Stomach (tissue), 9 donors: Measurements from ENCODE around the gene VGLL2. TPM values are rescaled to one million over a fixed set of nuclear protein-coding genes. Genes with fewer than 3 reads are reported as not detected.

Source experiments
- DNase-seq, 2 donors: peaks; one replicate each; pipeline versions ENCODE4 v3.0.0 to v3.0.0-alpha.2; 2013 to 2019
- H3K27ac ChIP-seq, 5 donors: fragments of 200-600 bp in 4 of 5; sonication (generic) in 4 of 5; one replicate each; pipeline ENCODE4 v1.5.1; 2013 to 2019; ENCODE audit warnings: mild to moderate bottlenecking in 1 of 5, moderate library complexity in 1 of 5
- H3K27me3 ChIP-seq, 3 donors: fragments of 200-600 bp; sonication (generic); one replicate each; pipeline ENCODE4 v1.5.1; 2017 to 2019; ENCODE audit warnings: mixed run types in 1 of 3
- H3K36me3 ChIP-seq, 4 donors: fragments of 200-600 bp; sonication (generic); 1 replicate in 3 of 4; 2 replicates in 1 of 4; pipeline ENCODE4 v1.5.1; 2016 to 2019
- H3K4me1 ChIP-seq, 4 donors: fragments of 200-600 bp; sonication (generic); one replicate each; pipeline ENCODE4 v1.5.1; 2016 to 2019
- H3K4me3 ChIP-seq, 4 donors: fragments of 200-600 bp; sonication (generic) in 3 of 4; one replicate each; pipeline ENCODE4 v1.5.1; 2016 to 2019; ENCODE audit warnings: mild to moderate bottlenecking in 1 of 4
- H3K9me3 ChIP-seq, 4 donors: fragments of 200-600 bp; sonication (generic); one replicate each; pipeline ENCODE4 v1.5.1; 2016 to 2019
- EP300 ChIP-seq: sonication (generic); formaldehyde crosslinking; IDR thresholded peaks from one replicate; pipeline ENCODE4 v1.6.1; 2017; ENCODE audit warnings: antibody characterized with exemption
- POLR2A ChIP-seq, 4 donors: fragments of 450-650 bp; IDR thresholded peaks; one replicate each; pipeline ENCODE4 v1.6.1; 2016; ENCODE audit warnings: antibody characterized with exemption in 4 of 4, control low read depth in 2 of 4, mild to moderate bottlenecking in 1 of 4, moderate library complexity in 1 of 4
- POLR2AphosphoS5 ChIP-seq, 3 donors: sonication (generic); formaldehyde crosslinking; IDR thresholded peaks; one replicate each; pipeline ENCODE4 v1.6.1; 2016; ENCODE audit warnings: antibody characterized with exemption in 3 of 3
- WGBS, 5 donors: extraction: QIAGEN DNeasy Blood & Tissue Kit in 3 of 5; methylation state at CpG; one replicate each; pipeline versions ENCODE4 v1.1.5 to v1.1.7; 2013 to 2018; 5-methylcytosine and 5-hydroxymethylcytosine counted together
- intact Hi-C: fragments of 100-400 bp; cut with DNase I; formaldehyde crosslinking; loops from one replicate; pipeline ENCODE4 v1.15.1; 2023; ENCODE audit warnings: low total_unique reads
- polyA plus RNA-seq, 3 donors: library from polyadenylated mRNA; stranded (reverse); fragments of 200-250 nt; gene quantifications; one replicate each; pipeline ENCODE4 v1.2.3, GENCODE V29; 2013
- total RNA-seq, 5 donors: library from RNA; depleted of rRNA; stranded (reverse); fragments of >200 nt; gene quantifications; one replicate each; pipeline versions ENCODE4 v1.1.0 to v1.2.3, GENCODE V29; 2014 to 2016
- TF ChIP-seq, protein P1 (sequence below), 7 experiments: fragments of 450-650 bp in 4 of 7; fragments of 200-600 bp in 3 of 7; sonication (generic) in 3 of 7; IDR thresholded peaks; one replicate each; pipeline ENCODE4 v1.5.1; 2016 to 2019; ENCODE audit warnings: antibody characterized with exemption in 7 of 7, control low read depth in 2 of 7, mild to moderate bottlenecking in 1 of 7
- donor health status: healthy with polysubstance abuse.
- donor health status: Bipolar disorder and iron deficiency.
- donor health status: healthy.

VGLL2 gene
- total and polyA plus RNA-seq, 8 donors: 1.2 TPM; not detected in 7

DNA sequence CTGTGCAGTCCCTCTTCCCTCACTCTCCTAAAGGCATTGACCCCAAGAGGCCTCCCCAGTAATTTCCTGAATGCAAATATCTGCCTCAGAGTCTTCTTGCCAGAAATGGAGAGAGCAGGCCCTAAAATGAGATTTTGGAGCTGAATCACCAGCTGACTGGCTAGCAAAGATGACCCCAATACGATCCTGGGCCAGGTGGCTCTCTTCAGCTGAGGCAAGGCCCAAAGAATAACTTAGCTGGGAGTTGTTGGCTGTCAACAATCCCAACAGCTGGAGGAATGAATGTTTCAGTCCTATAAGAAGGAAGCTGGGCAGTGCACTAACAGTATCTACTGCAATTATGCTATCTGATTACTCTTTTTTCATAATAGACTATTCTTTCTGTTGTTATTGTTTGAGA is 37.2 kb upstream of the VGLL2 start:
- Histone ChIP-seq H3K4me1 (no peaks in the 10 kb centered on the region), H3K4me3 (no peak overlapping the region), H3K27ac (no peak overlapping the region), H3K9me3 (peaks cover 0 to 6% (median 0%) of the 10 kb centered on the region in 4 donors), H3K27me3 (no peaks in the 10 kb centered on the region), H3K36me3 (no peaks in the 10 kb centered on the region)
- no peak for TF ChIP-seq EP300
- TF ChIP-seq, protein P1, sequence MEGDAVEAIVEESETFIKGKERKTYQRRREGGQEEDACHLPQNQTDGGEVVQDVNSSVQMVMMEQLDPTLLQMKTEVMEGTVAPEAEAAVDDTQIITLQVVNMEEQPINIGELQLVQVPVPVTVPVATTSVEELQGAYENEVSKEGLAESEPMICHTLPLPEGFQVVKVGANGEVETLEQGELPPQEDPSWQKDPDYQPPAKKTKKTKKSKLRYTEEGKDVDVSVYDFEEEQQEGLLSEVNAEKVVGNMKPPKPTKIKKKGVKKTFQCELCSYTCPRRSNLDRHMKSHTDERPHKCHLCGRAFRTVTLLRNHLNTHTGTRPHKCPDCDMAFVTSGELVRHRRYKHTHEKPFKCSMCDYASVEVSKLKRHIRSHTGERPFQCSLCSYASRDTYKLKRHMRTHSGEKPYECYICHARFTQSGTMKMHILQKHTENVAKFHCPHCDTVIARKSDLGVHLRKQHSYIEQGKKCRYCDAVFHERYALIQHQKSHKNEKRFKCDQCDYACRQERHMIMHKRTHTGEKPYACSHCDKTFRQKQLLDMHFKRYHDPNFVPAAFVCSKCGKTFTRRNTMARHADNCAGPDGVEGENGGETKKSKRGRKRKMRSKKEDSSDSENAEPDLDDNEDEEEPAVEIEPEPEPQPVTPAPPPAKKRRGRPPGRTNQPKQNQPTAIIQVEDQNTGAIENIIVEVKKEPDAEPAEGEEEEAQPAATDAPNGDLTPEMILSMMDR (IDR thresholded peaks at IDR 0.05): no peak
- no peak for TF ChIP-seq POLR2A (IDR thresholded peaks at IDR 0.05)
- no peak for TF ChIP-seq POLR2AphosphoS5 (IDR thresholded peaks at IDR 0.05)
- intact Hi-C loops: no loop called here
- DNase-seq: peak in 1 of 2 donors; percentile 50
- 25 to 71% (median 50%) methylated on average over 1 of the region's 1 CpG for WGBS, 5 donors

DNA sequence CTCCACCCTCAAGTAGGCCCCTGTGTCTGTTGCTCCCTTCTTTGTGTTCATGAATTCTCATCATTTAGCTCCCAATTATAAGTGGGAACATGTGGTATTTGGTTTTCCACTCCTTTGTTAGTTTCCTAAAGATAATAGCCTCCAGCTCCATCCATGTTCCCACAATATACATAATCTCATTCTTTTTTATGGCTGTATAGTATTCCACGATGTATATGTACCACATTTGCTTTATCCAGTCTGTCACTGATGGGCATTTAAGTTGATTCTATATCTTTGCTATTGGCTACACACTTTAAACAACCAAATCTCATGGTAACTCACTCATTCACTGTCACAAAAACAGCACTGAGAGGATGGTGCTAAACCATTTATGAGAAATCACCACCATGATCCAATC is 35.5 kb upstream of the VGLL2 start:
- TF ChIP-seq POLR2AphosphoS5 (IDR thresholded peaks at IDR 0.05) (no peak), EP300 (no peak), POLR2A (IDR thresholded peaks at IDR 0.05) (no peak)
- TF ChIP-seq, protein P1 (IDR thresholded peaks at IDR 0.05): no peak
- Histone ChIP-seq H3K27me3 (no peaks in the 10 kb centered on the region), H3K27ac (no peak overlapping the region), H3K36me3 (no peaks in the 10 kb centered on the region), H3K9me3 (peaks cover 0 to 6% (median 0%) of the 10 kb centered on the region in 4 donors), H3K4me3 (no peak overlapping the region), H3K4me1 (no peaks in the 10 kb centered on the region)
- 57 to 91% (median 71%) methylated on average over 1 of the region's 1 CpG for WGBS, 5 donors
- DNase-seq: no peak
- intact Hi-C loops: no loop called here

DNA sequence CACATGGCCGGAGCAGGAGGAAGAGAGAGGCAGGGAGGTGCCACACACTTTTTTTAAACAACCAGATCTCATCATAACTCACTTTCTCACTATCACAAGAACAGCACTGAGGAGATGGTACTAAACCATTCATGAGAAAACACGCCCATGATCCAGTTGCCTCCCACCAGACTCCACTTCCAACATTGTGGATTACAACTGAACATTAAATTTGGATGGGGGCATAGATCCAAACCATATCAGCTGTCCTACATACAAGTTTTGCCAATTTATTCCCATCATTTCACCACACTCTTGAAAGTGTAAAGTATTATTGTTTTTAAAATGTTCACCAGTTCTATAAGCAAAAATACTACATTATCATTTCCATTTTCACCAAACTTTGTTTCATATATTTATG is 33.9 kb upstream of the VGLL2 start:
- Histone ChIP-seq H3K36me3 (no peaks in the 10 kb centered on the region), H3K9me3 (peaks cover 0 to 6% (median 0%) of the 10 kb centered on the region in 4 donors), H3K4me1 (no peaks in the 10 kb centered on the region), H3K4me3 (no peak overlapping the region), H3K27ac (no peak overlapping the region), H3K27me3 (no peaks in the 10 kb centered on the region)
- no peak for DNase-seq
- TF ChIP-seq POLR2AphosphoS5 (IDR thresholded peaks at IDR 0.05) (no peak), POLR2A (IDR thresholded peaks at IDR 0.05) (no peak), EP300 (no peak)
- TF ChIP-seq, protein P1 (IDR thresholded peaks at IDR 0.05): no peak
- intact Hi-C loops: no loop called here
- 71 to 79% (median 76%) methylated on average over 2 of the region's 2 CpGs for WGBS, 5 donors

DNA sequence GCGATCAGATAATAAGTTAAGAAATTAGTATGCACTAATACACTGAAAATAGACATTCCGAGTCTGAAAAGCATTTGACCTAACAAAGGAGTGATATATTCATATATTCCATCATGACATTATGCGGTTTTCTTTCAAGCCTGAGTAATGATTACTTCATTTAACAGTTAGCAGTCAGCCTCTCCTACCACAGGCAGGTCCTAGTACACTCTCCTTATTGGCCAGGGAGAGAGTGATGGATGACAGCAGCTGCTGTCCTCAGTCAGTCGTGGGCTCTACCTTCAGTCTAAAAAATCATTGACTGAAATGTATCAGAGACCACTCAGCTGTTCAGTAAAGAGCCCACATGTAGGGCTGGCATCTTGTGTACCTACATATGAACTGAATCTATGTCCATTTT is 33.2 kb upstream of the VGLL2 start:
- Histone ChIP-seq H3K4me3 (no peak overlapping the region), H3K4me1 (no peaks in the 10 kb centered on the region), H3K9me3 (peaks cover 0 to 6% (median 0%) of the 10 kb centered on the region in 4 donors), H3K27ac (no peak overlapping the region), H3K36me3 (no peaks in the 10 kb centered on the region), H3K27me3 (no peaks in the 10 kb centered on the region)
- TF ChIP-seq EP300 (no peak), POLR2AphosphoS5 (IDR thresholded peaks at IDR 0.05) (no peak), POLR2A (IDR thresholded peaks at IDR 0.05) (no peak)
- TF ChIP-seq, protein P1 (IDR thresholded peaks at IDR 0.05): no peak
- intact Hi-C loops: no loop called here
- DNase-seq: no peak
- 59 to 72% (median 68%) methylated on average over 4 of the region's 4 CpGs for WGBS, 5 donors
